ENCODE data around the gene NUB1. TPM values are rescaled to one million over a fixed set of nuclear protein-coding genes. Genes with fewer than 3 reads are reported as not detected.

The NUB1 gene
- total RNA-seq, 1 donor from 2014 or later = 40.3 TPM

GRCh38 chr7:151403764-151404163, 62.2 kb downstream of the NUB1 start:
- Mint-ChIP-seq H3K27ac (no peak overlapping the region), H3K27me3 (ENCODE audit: insufficient read depth) (peaks cover 27% of the 10 kb centered on the region), H3K4me3 (no peak overlapping the region), H3K9me3 (no peaks in the 10 kb centered on the region), H3K4me1 (ENCODE audit: low read depth) (peaks cover 4% of the 10 kb centered on the region), H3K36me3 (ENCODE audit: low read depth) (peaks cover 1% of the 10 kb centered on the region)
- intact Hi-C loops (cut with micrococcal nuclease) = no loop called here
- no peak for DNase-seq (ENCODE audit: low spot score)

GRCh38 chr7:151404216-151405011, 62.8 kb downstream of the NUB1 start:
- Mint-ChIP-seq H3K36me3 (ENCODE audit: low read depth) (peaks cover 2% of the 10 kb centered on the region), H3K4me3 (no peak overlapping the region), H3K4me1 (ENCODE audit: low read depth) (peaks cover 6% of the 10 kb centered on the region), H3K27ac (no peak overlapping the region), H3K27me3 (ENCODE audit: insufficient read depth) (peaks cover 31% of the 10 kb centered on the region), H3K9me3 (no peaks in the 10 kb centered on the region)
- no peak for DNase-seq (ENCODE audit: low spot score)
- intact Hi-C loops (cut with micrococcal nuclease) = no loop called here

GRCh38 chr7:151405056-151405455, 63.4 kb downstream of the NUB1 start:
- Mint-ChIP-seq H3K4me3 (no peak overlapping the region), H3K9me3 (no peaks in the 10 kb centered on the region), H3K4me1 (ENCODE audit: low read depth) (peaks cover 6% of the 10 kb centered on the region), H3K36me3 (ENCODE audit: low read depth) (peaks cover 2% of the 10 kb centered on the region), H3K27me3 (ENCODE audit: insufficient read depth) (peaks cover 31% of the 10 kb centered on the region), H3K27ac (no peak overlapping the region)
- no peak for DNase-seq (ENCODE audit: low spot score)
- intact Hi-C loops (cut with micrococcal nuclease) = no loop called here

- no peak overlapping the region for H3K27ac Mint-ChIP-seq
- intact Hi-C loops (cut with micrococcal nuclease) = no loop called here
- no peaks in the 10 kb centered on the region for H3K9me3 Mint-ChIP-seq
- H3K36me3 Mint-ChIP-seq (ENCODE audit: low read depth) = peaks cover 2% of the 10 kb centered on the region
- no peak overlapping the region for H3K4me3 Mint-ChIP-seq
- no peak for DNase-seq (ENCODE audit: low spot score)
- peaks cover 32% of the 10 kb centered on the region for H3K27me3 Mint-ChIP-seq (ENCODE audit: insufficient read depth)
- H3K4me1 Mint-ChIP-seq (ENCODE audit: low read depth) = peaks cover 6% of the 10 kb centered on the region
Observed at GRCh38 chr7:151405588-151405987, 64.0 kb downstream of the NUB1 start.

GRCh38 chr7:151406051-151406875, 64.7 kb downstream of the NUB1 start:
- Mint-ChIP-seq H3K4me1 (ENCODE audit: low read depth) (peaks cover 6% of the 10 kb centered on the region), H3K9me3 (no peaks in the 10 kb centered on the region), H3K27ac (no peak overlapping the region), H3K4me3 (no peak overlapping the region), H3K27me3 (ENCODE audit: insufficient read depth) (peaks cover 39% of the 10 kb centered on the region), H3K36me3 (ENCODE audit: low read depth) (peaks cover 2% of the 10 kb centered on the region)
- intact Hi-C loops (cut with micrococcal nuclease) = no loop called here
- no peak for DNase-seq (ENCODE audit: low spot score)

GRCh38 chr7:151406886-151407583, 65.4 kb downstream of the NUB1 start:
- peaks cover 6% of the 10 kb centered on the region for H3K4me1 Mint-ChIP-seq (ENCODE audit: low read depth)
- intact Hi-C loops (cut with micrococcal nuclease) = no loop called here
- peaks cover 43% of the 10 kb centered on the region for H3K27me3 Mint-ChIP-seq (ENCODE audit: insufficient read depth)
- no peak overlapping the region for H3K27ac Mint-ChIP-seq
- H3K9me3 Mint-ChIP-seq = no peaks in the 10 kb centered on the region
- no peak for DNase-seq (ENCODE audit: low spot score)
- peaks cover 2% of the 10 kb centered on the region for H3K36me3 Mint-ChIP-seq (ENCODE audit: low read depth)
- H3K4me3 Mint-ChIP-seq = no peak overlapping the region

- Mint-ChIP-seq H3K27ac (no peak overlapping the region), H3K36me3 (ENCODE audit: low read depth) (peaks cover 2% of the 10 kb centered on the region), H3K4me1 (ENCODE audit: low read depth) (peaks cover 12% of the 10 kb centered on the region), H3K4me3 (peak overlapping the region; percentile 71), H3K27me3 (ENCODE audit: insufficient read depth) (peaks cover 48% of the 10 kb centered on the region), H3K9me3 (no peaks in the 10 kb centered on the region)
- no peak for DNase-seq (ENCODE audit: low spot score)
- intact Hi-C loops (cut with micrococcal nuclease) = no loop called here
Observed at GRCh38 chr7:151408498-151408838, 66.9 kb downstream of the NUB1 start.

GRCh38 chr7:151408839-151409666, 67.4 kb downstream of the NUB1 start:
- H3K36me3 Mint-ChIP-seq (ENCODE audit: low read depth) = peaks cover 2% of the 10 kb centered on the region
- peaks cover 44% of the 10 kb centered on the region for H3K27me3 Mint-ChIP-seq (ENCODE audit: insufficient read depth)
- peak overlapping the region; percentile 71 for H3K4me3 Mint-ChIP-seq
- peak; percentile 17 for DNase-seq (ENCODE audit: low spot score)
- peaks cover 17% of the 10 kb centered on the region for H3K4me1 Mint-ChIP-seq (ENCODE audit: low read depth)
- H3K9me3 Mint-ChIP-seq = no peaks in the 10 kb centered on the region
- intact Hi-C loops (cut with micrococcal nuclease) = no loop called here
- H3K27ac Mint-ChIP-seq = no peak overlapping the region

GRCh38 chr7:151409667-151410404, 68.2 kb downstream of the NUB1 start, which contains the start of gene WDR86:
Gene WDR86, minus strand, starts transcription at chr7:151410038. Its CDS starts 449 bp downstream, at chr7:151409589.
- Mint-ChIP-seq H3K27me3 (ENCODE audit: insufficient read depth) (peaks cover 48% of the 10 kb centered on the region), H3K36me3 (ENCODE audit: low read depth) (peaks cover 2% of the 10 kb centered on the region), H3K9me3 (no peaks in the 10 kb centered on the region), H3K27ac (no peak within 1 kb of the TSS), H3K4me3 (peak within 1 kb of the TSS; percentile 71), H3K4me1 (ENCODE audit: low read depth) (peaks cover 24% of the 10 kb centered on the region)
- DNase-seq (ENCODE audit: low spot score) = no peak
- intact Hi-C loops (cut with micrococcal nuclease) = loop anchor here (5.0 kb wide), 1 partner anchor 43 kb away; no protein-coding TSS in a partner anchor

GRCh38 chr7:151410405-151411390, 69.1 kb downstream of the NUB1 start:
- intact Hi-C loops (cut with micrococcal nuclease) = loop anchor here (5.0 kb wide), 1 partner anchor 43 kb away; no protein-coding TSS in a partner anchor
- DNase-seq (ENCODE audit: low spot score) = no peak
- Mint-ChIP-seq H3K9me3 (no peaks in the 10 kb centered on the region), H3K4me1 (ENCODE audit: low read depth) (peaks cover 24% of the 10 kb centered on the region), H3K36me3 (ENCODE audit: low read depth) (peaks cover 2% of the 10 kb centered on the region), H3K4me3 (peak overlapping the region; percentile 15), H3K27ac (no peak overlapping the region), H3K27me3 (ENCODE audit: insufficient read depth) (peaks cover 55% of the 10 kb centered on the region)

GRCh38 chr7:151411551-151411950, 69.9 kb downstream of the NUB1 start:
- H3K4me3 Mint-ChIP-seq = no peak overlapping the region
- H3K27me3 Mint-ChIP-seq (ENCODE audit: insufficient read depth) = peaks cover 60% of the 10 kb centered on the region
- no peak for DNase-seq (ENCODE audit: low spot score)
- no peak overlapping the region for H3K27ac Mint-ChIP-seq
- peaks cover 2% of the 10 kb centered on the region for H3K36me3 Mint-ChIP-seq (ENCODE audit: low read depth)
- intact Hi-C loops (cut with micrococcal nuclease) = loop anchor here (5.0 kb wide), 1 partner anchor 44 kb away; no protein-coding TSS in a partner anchor
- H3K9me3 Mint-ChIP-seq = no peaks in the 10 kb centered on the region
- peaks cover 24% of the 10 kb centered on the region for H3K4me1 Mint-ChIP-seq (ENCODE audit: low read depth)

Data from activated T-helper 1 cell treated with anti-CD3 and anti-CD28 coated beads, Interleukin-12 subunit alpha, Interleukin-12 subunit beta, Interleukin-2, Interleukin-4 antibody, amounts not matched to agents 30 ng/mL and 10 ng/mL and 1 ng/mL, durations not matched to agents 14 hours and 24 hours and 36 hours (primary cell).